K562 (cell line): ENCODE data around the gene EMX1.

Experiments
- DIDO1 ChIP-seq: fragments of 450-650 bp; IDR thresholded peaks from 2 replicates; pipeline ENCODE4 v1.6.1; 2016; ENCODE audit warnings: low read depth, missing biosample characterization, missing genetic modification characterization
- MYC ChIP-seq, 2 experiments: fragments of 250-450 bp in 1 of 2; sonication (Bioruptor Pico) in 1 of 2; IDR thresholded peaks; 2 replicates each; pipeline versions ENCODE4 v1.5.1 to v1.6.1; 2012 to 2021; ENCODE audit warnings: low read depth in 2 of 2, borderline replicate concordance in 1 of 2, improper control_type of control experiment in 1 of 2, low read length in 1 of 2, mild to moderate bottlenecking in 1 of 2, moderate library complexity in 1 of 2
- NFIC ChIP-seq: fragments of 450-650 bp; IDR thresholded peaks from 2 replicates; pipeline ENCODE4 v1.6.1; 2017; ENCODE audit warnings: mild to moderate bottlenecking, inconsistent platforms
- POLR2A ChIP-seq: fragments of 450-650 bp; conservative IDR thresholded peaks from 2 replicates; pipeline ENCODE4 v1.6.1; 2016
- POLR2AphosphoS2 ChIP-seq: IDR thresholded peaks from 2 replicates; pipeline ENCODE4 v1.6.1; 2012; ENCODE audit warnings: low read length, improper control_type of control experiment
- TF ChIP-seq, protein P1 (sequence below): fragments of 450-650 bp; IDR thresholded peaks from 2 replicates; pipeline ENCODE4 v1.6.1; 2016

DNA sequence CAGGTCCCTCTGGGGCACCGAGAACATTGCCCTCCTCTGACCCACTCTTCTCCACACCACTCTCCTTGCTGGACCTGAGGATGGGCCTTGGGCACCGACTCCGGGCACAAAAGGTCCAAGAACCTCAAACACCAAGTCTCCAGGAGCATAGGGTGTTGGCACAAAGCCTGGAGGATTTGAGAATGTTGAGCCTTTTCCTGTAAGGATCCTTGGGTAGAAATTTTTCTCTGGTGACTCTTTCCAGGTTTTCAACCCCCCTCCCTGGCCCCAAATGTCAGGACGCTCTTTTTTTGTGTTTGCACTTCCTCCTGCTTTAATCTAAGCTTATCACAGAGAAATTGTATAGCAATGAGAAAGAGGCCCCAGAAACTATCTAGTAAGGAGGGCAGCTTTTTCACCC lies 20.9 kb upstream of the EMX1 start:
- TF ChIP-seq MYC (IDR thresholded peaks at IDR 0.05; ENCODE audit: low read depth, low read length) (no peak), MYC (CRISPR knock-in tag; IDR thresholded peaks at IDR 0.05; ENCODE audit: borderline replicate concordance, low read depth) (no peak), NFIC (no peak), POLR2A (no peak), POLR2AphosphoS2 (no peak), DIDO1 (no peak)
- TF ChIP-seq, protein P1, sequence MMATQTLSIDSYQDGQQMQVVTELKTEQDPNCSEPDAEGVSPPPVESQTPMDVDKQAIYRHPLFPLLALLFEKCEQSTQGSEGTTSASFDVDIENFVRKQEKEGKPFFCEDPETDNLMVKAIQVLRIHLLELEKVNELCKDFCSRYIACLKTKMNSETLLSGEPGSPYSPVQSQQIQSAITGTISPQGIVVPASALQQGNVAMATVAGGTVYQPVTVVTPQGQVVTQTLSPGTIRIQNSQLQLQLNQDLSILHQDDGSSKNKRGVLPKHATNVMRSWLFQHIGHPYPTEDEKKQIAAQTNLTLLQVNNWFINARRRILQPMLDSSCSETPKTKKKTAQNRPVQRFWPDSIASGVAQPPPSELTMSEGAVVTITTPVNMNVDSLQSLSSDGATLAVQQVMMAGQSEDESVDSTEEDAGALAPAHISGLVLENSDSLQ: no peak
